Endothelial cell (in vitro differentiated cells): ENCODE measurements around the gene MVB12B. TPM values are rescaled to one million over a fixed set of nuclear protein-coding genes. Genes with fewer than 3 reads are reported as not detected.
"Not testable (repeated sequence)": the region's sequence is repeated elsewhere in the genome, so short reads cannot be mapped to it uniquely, and the experiment has no call there.

ENCODE experiments used
- DNase-seq: peaks from one replicate; pipeline ENCODE4 v3.0.0; 2021; ENCODE audit warnings: low spot score
- H3K27ac Mint-ChIP-seq: one replicate; pipeline ENCODE4 v1.8.0; 2021; ENCODE audit warnings: mixed read lengths, inconsistent platforms; ENCODE audit not compliant: unreplicated experiment
- H3K27me3 Mint-ChIP-seq: one replicate; pipeline ENCODE4 v1.8.0; 2021; ENCODE audit warnings: mild to moderate bottlenecking, moderate library complexity, mixed read lengths, inconsistent platforms; ENCODE audit not compliant: unreplicated experiment
- H3K36me3 Mint-ChIP-seq: one replicate; pipeline ENCODE4 v1.8.0; 2021; ENCODE audit warnings: mild to moderate bottlenecking, low read depth, mixed read lengths, inconsistent platforms; ENCODE audit not compliant: unreplicated experiment
- H3K4me1 Mint-ChIP-seq: one replicate; pipeline ENCODE4 v1.8.0; 2021; ENCODE audit warnings: mild to moderate bottlenecking, mixed read lengths, inconsistent platforms; ENCODE audit not compliant: unreplicated experiment
- H3K4me3 Mint-ChIP-seq: one replicate; pipeline ENCODE4 v1.8.0; 2021; ENCODE audit warnings: mild to moderate bottlenecking, mixed read lengths, inconsistent platforms; ENCODE audit not compliant: unreplicated experiment
- H3K9me3 Mint-ChIP-seq: one replicate; pipeline ENCODE4 v1.8.0; 2021; ENCODE audit warnings: mixed read lengths, inconsistent platforms; ENCODE audit not compliant: unreplicated experiment
- total RNA-seq: library from RNA; stranded (reverse); fragmentation: NEBNext Ultra II Directional; extraction: Animal tissue kit (Norgen Biotek cat#: 25700); gene quantifications from one replicate; pipeline ENCODE4 v1.2.1, GENCODE V29; 2021; ENCODE audit not compliant: unreplicated experiment
- TF ChIP-seq, protein P1 (sequence below): fragments of 200-600 bp; sonication (generic); IDR thresholded peaks from one replicate; pipeline ENCODE4 v1.5.0; 2021; ENCODE audit warnings: antibody characterized with exemption; ENCODE audit not compliant: unreplicated experiment

Gene MVB12B
- total RNA-seq, 1 donor from 2014 or later: 18.8 TPM

DNA sequence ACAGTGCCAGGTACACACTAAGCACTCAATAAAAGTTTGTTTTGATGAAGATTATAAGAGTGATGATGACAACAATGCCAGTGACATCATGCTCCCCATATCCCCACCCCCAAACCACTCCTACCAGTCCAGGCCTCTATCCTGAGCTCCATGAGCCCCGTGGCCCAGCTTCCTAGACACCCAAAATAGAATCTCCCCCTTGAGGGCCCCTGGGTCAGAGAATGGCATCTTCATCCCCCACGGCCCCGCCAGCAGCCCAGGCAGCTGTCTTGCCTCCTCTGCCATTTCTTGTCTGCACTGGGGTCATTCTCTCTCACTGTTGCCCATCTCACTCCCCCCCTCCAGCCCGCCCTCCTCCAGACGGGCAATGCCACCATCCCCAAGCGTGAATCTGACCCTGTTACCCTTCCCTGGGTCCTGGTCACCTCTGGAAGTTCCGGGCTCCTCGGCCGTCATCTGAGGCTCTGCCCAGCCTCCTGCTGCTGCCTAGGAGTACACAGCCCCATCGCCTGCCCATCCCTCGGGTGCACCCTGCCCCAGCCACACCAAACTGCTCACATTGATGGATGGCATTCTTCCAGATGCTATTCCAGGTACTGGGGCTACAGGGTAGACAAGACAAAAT lies 210.3 kb downstream of the MVB12B start:
- peaks cover 7% of the 10 kb centered on the region for H3K4me1 Mint-ChIP-seq
- H3K27ac Mint-ChIP-seq: no peak overlapping the region
- H3K27me3 Mint-ChIP-seq: peaks cover 8% of the 10 kb centered on the region
- H3K36me3 Mint-ChIP-seq: no peaks in the 10 kb centered on the region
- no peaks in the 10 kb centered on the region for H3K9me3 Mint-ChIP-seq
- H3K4me3 Mint-ChIP-seq: no peak overlapping the region
- DNase-seq: no peak
- TF ChIP-seq, protein P1, sequence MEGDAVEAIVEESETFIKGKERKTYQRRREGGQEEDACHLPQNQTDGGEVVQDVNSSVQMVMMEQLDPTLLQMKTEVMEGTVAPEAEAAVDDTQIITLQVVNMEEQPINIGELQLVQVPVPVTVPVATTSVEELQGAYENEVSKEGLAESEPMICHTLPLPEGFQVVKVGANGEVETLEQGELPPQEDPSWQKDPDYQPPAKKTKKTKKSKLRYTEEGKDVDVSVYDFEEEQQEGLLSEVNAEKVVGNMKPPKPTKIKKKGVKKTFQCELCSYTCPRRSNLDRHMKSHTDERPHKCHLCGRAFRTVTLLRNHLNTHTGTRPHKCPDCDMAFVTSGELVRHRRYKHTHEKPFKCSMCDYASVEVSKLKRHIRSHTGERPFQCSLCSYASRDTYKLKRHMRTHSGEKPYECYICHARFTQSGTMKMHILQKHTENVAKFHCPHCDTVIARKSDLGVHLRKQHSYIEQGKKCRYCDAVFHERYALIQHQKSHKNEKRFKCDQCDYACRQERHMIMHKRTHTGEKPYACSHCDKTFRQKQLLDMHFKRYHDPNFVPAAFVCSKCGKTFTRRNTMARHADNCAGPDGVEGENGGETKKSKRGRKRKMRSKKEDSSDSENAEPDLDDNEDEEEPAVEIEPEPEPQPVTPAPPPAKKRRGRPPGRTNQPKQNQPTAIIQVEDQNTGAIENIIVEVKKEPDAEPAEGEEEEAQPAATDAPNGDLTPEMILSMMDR: no peak

DNA sequence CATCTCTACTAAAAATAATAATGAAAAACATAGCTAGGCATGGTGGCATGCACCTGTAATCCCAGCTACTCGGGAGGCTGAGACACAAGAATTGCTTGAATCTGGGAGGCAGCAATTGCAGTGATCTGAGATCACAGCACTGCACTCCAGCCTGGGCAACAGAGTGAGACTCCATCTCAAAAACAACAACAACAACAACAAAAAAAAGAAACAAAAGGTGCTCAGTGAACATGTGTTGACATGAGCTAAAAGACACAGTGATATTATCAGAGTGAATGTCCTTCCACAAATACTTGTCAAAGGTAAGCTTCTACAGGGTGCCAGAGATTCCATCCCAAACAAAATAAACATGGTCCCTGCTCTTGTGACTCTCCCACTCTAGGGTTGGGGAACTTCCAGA lies 211.9 kb downstream of the MVB12B start:
- DNase-seq: no peak
- peaks cover 7% of the 10 kb centered on the region for H3K4me1 Mint-ChIP-seq
- TF ChIP-seq, protein P1: no peak
- peaks cover 8% of the 10 kb centered on the region for H3K27me3 Mint-ChIP-seq
- no peaks in the 10 kb centered on the region for H3K9me3 Mint-ChIP-seq
- H3K27ac Mint-ChIP-seq: no peak overlapping the region
- H3K36me3 Mint-ChIP-seq: no peaks in the 10 kb centered on the region
- H3K4me3 Mint-ChIP-seq: no peak overlapping the region

DNA sequence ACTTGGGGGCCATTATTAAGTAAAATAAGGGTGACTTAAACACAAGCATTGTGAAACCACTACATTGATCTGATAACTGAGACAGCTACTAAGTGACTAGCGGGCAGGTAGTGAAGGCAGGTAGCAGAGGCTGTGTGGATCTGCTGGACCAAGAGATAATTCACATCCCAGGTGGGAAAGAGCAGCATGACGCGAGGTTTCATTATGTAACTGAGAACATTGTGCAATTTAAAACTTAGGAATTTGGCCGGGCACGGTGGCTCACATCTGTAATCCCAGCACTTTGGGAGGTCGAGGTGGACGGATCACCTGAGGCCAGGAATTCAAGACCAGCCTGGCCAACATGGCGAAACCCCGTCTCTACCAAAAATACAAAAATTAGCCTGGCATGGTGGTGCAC lies 213.8 kb downstream of the MVB12B start:
- H3K27me3 Mint-ChIP-seq, H3K36me3 Mint-ChIP-seq, H3K4me1 Mint-ChIP-seq, H3K9me3 Mint-ChIP-seq, H3K4me3 Mint-ChIP-seq, DNase-seq, H3K27ac Mint-ChIP-seq: not testable (repeated sequence)

DNA sequence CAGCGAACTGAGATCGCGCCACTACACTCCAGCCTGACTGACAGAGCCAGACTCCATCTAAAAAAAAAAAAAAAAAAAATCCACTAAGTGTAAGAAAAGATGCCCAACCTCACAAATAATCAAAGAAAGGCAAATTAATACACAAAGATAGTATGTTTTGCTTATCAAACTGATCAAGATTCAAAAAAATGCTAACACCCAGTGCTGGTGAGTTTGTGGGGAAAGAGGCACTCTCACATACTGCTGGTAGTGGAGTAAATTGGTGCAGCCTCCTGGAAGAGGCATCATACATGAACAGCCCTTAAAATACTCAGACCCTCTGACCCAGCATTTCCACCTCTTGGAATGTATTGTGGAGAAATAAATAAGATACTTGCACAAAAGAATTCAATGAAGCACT lies 216.9 kb downstream of the MVB12B start:
- Mint-ChIP-seq H3K36me3 (no peaks in the 10 kb centered on the region), H3K27ac (no peak overlapping the region), H3K4me3 (no peak overlapping the region), H3K4me1 (no peaks in the 10 kb centered on the region), H3K9me3 (no peaks in the 10 kb centered on the region), H3K27me3 (peaks cover 7% of the 10 kb centered on the region)
- TF ChIP-seq, protein P1: no peak
- DNase-seq: no peak

DNA sequence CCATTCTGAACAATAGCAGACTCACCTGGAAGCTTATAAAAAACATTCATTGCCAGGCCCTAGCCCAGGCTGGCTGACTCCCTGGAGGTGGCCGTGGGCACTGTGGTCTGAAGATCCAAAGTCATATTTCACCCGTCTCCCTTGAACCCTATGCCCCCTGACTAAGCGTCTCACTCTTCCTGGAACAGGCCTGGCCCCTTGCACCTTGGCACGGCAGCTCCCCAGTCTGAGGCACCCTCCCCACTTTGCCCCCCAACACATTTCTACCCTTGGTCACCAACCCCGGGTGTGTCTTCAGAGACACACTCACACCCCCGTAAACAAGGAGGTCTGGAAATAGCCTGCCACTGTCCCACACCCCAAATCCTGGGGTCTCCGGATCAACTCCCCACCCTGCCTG lies 218.5 kb downstream of the MVB12B start:
- H3K27ac Mint-ChIP-seq: no peak overlapping the region
- TF ChIP-seq, protein P1: no peak
- no peaks in the 10 kb centered on the region for H3K9me3 Mint-ChIP-seq
- DNase-seq: no peak
- H3K4me3 Mint-ChIP-seq: no peak overlapping the region
- H3K4me1 Mint-ChIP-seq: no peaks in the 10 kb centered on the region
- no peaks in the 10 kb centered on the region for H3K36me3 Mint-ChIP-seq
- H3K27me3 Mint-ChIP-seq: peaks cover 3% of the 10 kb centered on the region

DNA sequence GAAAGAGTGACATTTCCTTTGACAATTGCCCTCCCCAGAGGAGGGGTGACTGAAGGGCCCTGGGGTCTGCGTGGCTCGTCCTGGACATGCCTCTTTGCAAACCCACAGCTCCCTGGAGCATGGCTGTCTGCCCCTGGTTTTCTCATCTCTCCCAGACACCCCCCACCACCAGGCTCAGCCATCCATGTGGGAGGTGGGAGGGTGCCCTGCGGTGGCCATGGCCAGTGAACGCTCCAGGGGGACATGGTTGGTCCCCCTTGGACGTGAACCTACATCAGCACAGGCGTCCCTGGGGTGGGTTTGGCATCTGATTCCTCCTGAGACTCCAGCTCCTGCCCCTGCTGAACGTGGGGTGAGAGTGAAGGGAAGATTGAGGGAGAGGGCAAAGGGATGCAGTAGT lies 219.4 kb downstream of the MVB12B start:
- H3K36me3 Mint-ChIP-seq: no peaks in the 10 kb centered on the region
- DNase-seq: no peak
- H3K9me3 Mint-ChIP-seq: no peaks in the 10 kb centered on the region
- TF ChIP-seq, protein P1: no peak
- no peak overlapping the region for H3K27ac Mint-ChIP-seq
- H3K4me1 Mint-ChIP-seq: no peaks in the 10 kb centered on the region
- peaks cover 6% of the 10 kb centered on the region for H3K27me3 Mint-ChIP-seq
- H3K4me3 Mint-ChIP-seq: no peak overlapping the region
